Adrenal gland (tissue), 5 donors: ENCODE measurements around the gene PTPN5.

Source experiments
- CTCF ChIP-seq, 6 experiments: fragments of 450-650 bp in 4 of 6; fragments of 200-600 bp in 2 of 6; sonication (generic) in 1 of 6; IDR thresholded peaks; 1 replicate in 5 of 6; 2 replicates in 1 of 6; pipeline versions ENCODE4 v1.5.1 to v1.8.0; 2016 to 2021; ENCODE audit warnings: antibody characterized with exemption in 6 of 6, mild to moderate bottlenecking in 2 of 6, moderate library complexity in 1 of 6
- POLR2A ChIP-seq, 2 donors: fragments of 450-650 bp; IDR thresholded peaks; one replicate each; pipeline ENCODE4 v1.6.1; 2017; ENCODE audit warnings: antibody characterized with exemption in 2 of 2, mild to moderate bottlenecking in 2 of 2, moderate library complexity in 1 of 2
- donor health status: DM: no; HTN: no; CAD: no.

- TF ChIP-seq POLR2A (IDR thresholded peaks at IDR 0.05) (no peak), CTCF (IDR thresholded peaks at IDR 0.05) (no peak)
Observed at GRCh38 chr11:18761741-18762140, 29.9 kb downstream of the PTPN5 start.
